ENCODE results near the gene CHCHD5. TPM values are rescaled to one million over a fixed set of nuclear protein-coding genes. Genes with fewer than 3 reads are reported as not detected.
A peak's percentile ranks its signal among the peaks of the same experiment; 100 is the strongest.
"Not testable (repeated sequence)": the region's sequence is repeated elsewhere in the genome, so short reads cannot be mapped to it uniquely, and the experiment has no call there.

Gene CHCHD5
- total RNA-seq, 1 donor from 2014 or later: 5.6 TPM

GRCh38 chr2:112588611-112589045 lies 4.2 kb downstream of the CHCHD5 start:
- DNase-seq: peak; percentile 71

GRCh38 chr2:112591413-112591812 lies 7.0 kb downstream of the CHCHD5 start:
- DNase-seq: no peak

GRCh38 chr2:112593736-112594135 lies 9.3 kb downstream of the CHCHD5 start:
- DNase-seq: no peak

- no peak for DNase-seq
These were observed 13.3 kb downstream of the CHCHD5 start for GRCh38 chr2:112597537-112598322.

- no peak for DNase-seq
These were observed 16.2 kb downstream of the CHCHD5 start for GRCh38 chr2:112600634-112601033.

- DNase-seq: no peak
These were observed 17.3 kb downstream of the CHCHD5 start for GRCh38 chr2:112601754-112602153.

- no peak for DNase-seq
These were observed 18.5 kb downstream of the CHCHD5 start for GRCh38 chr2:112602917-112603316.

- no peak for DNase-seq
These were observed 19.3 kb downstream of the CHCHD5 start for GRCh38 chr2:112603731-112604130.

- DNase-seq: no peak
These were observed 20.5 kb downstream of the CHCHD5 start for GRCh38 chr2:112604952-112605351.

GRCh38 chr2:112605926-112606325 lies 21.5 kb downstream of the CHCHD5 start:
- DNase-seq: no peak

GRCh38 chr2:112606547-112606946 lies 22.1 kb downstream of the CHCHD5 start:
- DNase-seq: no peak

- DNase-seq: no peak
These were observed 23.4 kb downstream of the CHCHD5 start for GRCh38 chr2:112607680-112608438.

- DNase-seq: not testable (repeated sequence)
These were observed 24.9 kb downstream of the CHCHD5 start for GRCh38 chr2:112609320-112609719.

- not testable (repeated sequence) for DNase-seq
These were observed 27.9 kb downstream of the CHCHD5 start for GRCh38 chr2:112612283-112612682.

GRCh38 chr2:112614201-112614840 lies 29.9 kb downstream of the CHCHD5 start:
- no peak for DNase-seq

- DNase-seq: no peak
These were observed 30.6 kb downstream of the CHCHD5 start for GRCh38 chr2:112615051-112615450.

- not testable (repeated sequence) for DNase-seq
These were observed 31.4 kb downstream of the CHCHD5 start for GRCh38 chr2:112615798-112616197.

GRCh38 chr2:112618383-112618782 lies 34.0 kb downstream of the CHCHD5 start:
- no peak for DNase-seq

GRCh38 chr2:112621790-112622527 lies 37.5 kb downstream of the CHCHD5 start:
- DNase-seq: no peak

- no peak for DNase-seq
These were observed 38.1 kb downstream of the CHCHD5 start for GRCh38 chr2:112622528-112622849.

GRCh38 chr2:112623913-112624777 lies 39.7 kb downstream of the CHCHD5 start:
- peak; percentile 70 for DNase-seq
